NOMO-1 treated with DMSO at 0.1 percent for 48 hours (cell line): ENCODE measurements around the gene TRAPPC6A.

ENCODE experiments used
- DNase-seq: peaks from one replicate; lab custom pipeline; 2025; ENCODE audit not compliant: unreplicated experiment; lab: John Stamatoyannopoulos, UW

Gene TRAPPC6A

GRCh38 chr19:45186509-45187334, 8.7 kb upstream of the TRAPPC6A start:
- DNase-seq, result no peak

GRCh38 chr19:45184115-45184514, 6.1 kb upstream of the TRAPPC6A start:
- no peak for DNase-seq

- no peak for DNase-seq
Observed at GRCh38 chr19:45182758-45183157, 4.7 kb upstream of the TRAPPC6A start.

- no peak for DNase-seq
Observed at GRCh38 chr19:45180936-45181335, 2.9 kb upstream of the TRAPPC6A start.

- no peak for DNase-seq
Observed at GRCh38 chr19:45179892-45180370, 1.9 kb upstream of the TRAPPC6A start.

GRCh38 chr19:45179072-45179891, 1.2 kb upstream of the TRAPPC6A start:
- DNase-seq, result no peak

- DNase-seq, result peak; percentile 100
Observed at GRCh38 chr19:45178262-45179071, 430 bp upstream of the TRAPPC6A start, which contains the start of gene BLOC1S3. Gene BLOC1S3, plus strand, starts transcription at chr19:45178784. Its CDS starts 513 bp downstream, at chr19:45179297.

GRCh38 chr19:45175515-45176345, 2.3 kb downstream of the TRAPPC6A start:
- no peak for DNase-seq

- no peak for DNase-seq
Observed at GRCh38 chr19:45173816-45174215, 4.2 kb downstream of the TRAPPC6A start.

GRCh38 chr19:45172611-45173208, 5.3 kb downstream of the TRAPPC6A start:
- no peak for DNase-seq

- no peak for DNase-seq
Observed at GRCh38 chr19:45172173-45172572, 5.9 kb downstream of the TRAPPC6A start.

- DNase-seq, result no peak
Observed at GRCh38 chr19:45171211-45171623, 6.8 kb downstream of the TRAPPC6A start.

- DNase-seq, result no peak
Observed at GRCh38 chr19:45170146-45171106, 7.6 kb downstream of the TRAPPC6A start.

GRCh38 chr19:45169602-45170001, 8.4 kb downstream of the TRAPPC6A start:
- DNase-seq, result no peak

GRCh38 chr19:45168767-45169351, 9.2 kb downstream of the TRAPPC6A start:
- DNase-seq, result no peak

- DNase-seq, result no peak
Observed at GRCh38 chr19:45166723-45167252, 11.2 kb downstream of the TRAPPC6A start.

GRCh38 chr19:45164577-45165335, 13.3 kb downstream of the TRAPPC6A start:
- peak; percentile 51 for DNase-seq
